ENCODE results near the gene IQCK. TPM values are rescaled to one million over a fixed set of nuclear protein-coding genes. Genes with fewer than 3 reads are reported as not detected.

IQCK gene
- total and polyA plus RNA-seq, 2 donors (not counting 1 experiment from before 2014, with no cell fraction given): 4.6 to 9.9 TPM

DNA sequence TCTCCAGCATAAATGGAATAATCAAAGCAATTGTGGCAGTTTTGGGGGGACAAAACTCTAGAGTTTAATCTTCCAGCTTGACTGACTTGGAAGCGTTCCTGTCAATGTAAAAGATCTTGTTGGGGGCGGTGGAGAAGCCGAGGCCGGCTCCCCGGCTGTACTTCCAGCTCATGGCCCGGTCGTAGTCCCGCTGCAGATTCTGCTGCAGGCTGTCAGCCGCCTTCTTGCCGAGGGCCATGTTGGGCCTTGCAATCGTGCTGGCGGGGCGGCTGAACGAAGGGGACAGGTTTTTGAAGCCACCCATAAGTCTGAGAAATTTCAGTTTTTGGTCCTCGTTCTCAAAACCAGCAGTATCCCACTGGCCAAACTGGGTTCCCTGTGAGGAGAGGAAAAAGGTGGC is 11.2 kb upstream of the IQCK start:
- Histone ChIP-seq H4K20me1 (ENCODE audit: control insufficient read depth, extremely low read depth, insufficient read depth, low read length) (no peaks in the 10 kb centered on the region), H3K27me3 (ENCODE audit: control insufficient read depth, insufficient read depth, low read length) (no peaks in the 10 kb centered on the region), H3K27ac (ENCODE audit: insufficient read depth, low read length) (no peak overlapping the region), H3K4me3 (replicated peaks in 1 of 4; ENCODE audit: control extremely low read depth in 1 of 4, insufficient read depth in 1 of 4, low read depth in 3 of 4, low read length in 4 of 4) (no peak overlapping the region), H3K9me3 (ENCODE audit: control insufficient read depth, insufficient read depth, low read depth, low read length) (no peaks in the 10 kb centered on the region), H3K79me2 (ENCODE audit: control insufficient read depth, insufficient read depth, low read length) (no peaks in the 10 kb centered on the region), H3K36me3 (ENCODE audit: control insufficient read depth, insufficient read depth, low read length) (peaks cover 19% of the 10 kb centered on the region), H3K4me1 (ENCODE audit: control insufficient read depth, extremely low read depth, insufficient read depth, low read length) (peaks cover 11% of the 10 kb centered on the region), H3K4me2 (ENCODE audit: extremely low read depth, insufficient read depth, low read length) (no peak overlapping the region), H2AFZ (ENCODE audit: low read length) (no peak overlapping the region), H3K9ac (ENCODE audit: insufficient read depth, low read length) (no peak overlapping the region)
- TF ChIP-seq EZH2 (IDR thresholded peaks at IDR 0.05; ENCODE audit: low read length, missing control alignments): no peak
- TF ChIP-seq, protein P1, sequence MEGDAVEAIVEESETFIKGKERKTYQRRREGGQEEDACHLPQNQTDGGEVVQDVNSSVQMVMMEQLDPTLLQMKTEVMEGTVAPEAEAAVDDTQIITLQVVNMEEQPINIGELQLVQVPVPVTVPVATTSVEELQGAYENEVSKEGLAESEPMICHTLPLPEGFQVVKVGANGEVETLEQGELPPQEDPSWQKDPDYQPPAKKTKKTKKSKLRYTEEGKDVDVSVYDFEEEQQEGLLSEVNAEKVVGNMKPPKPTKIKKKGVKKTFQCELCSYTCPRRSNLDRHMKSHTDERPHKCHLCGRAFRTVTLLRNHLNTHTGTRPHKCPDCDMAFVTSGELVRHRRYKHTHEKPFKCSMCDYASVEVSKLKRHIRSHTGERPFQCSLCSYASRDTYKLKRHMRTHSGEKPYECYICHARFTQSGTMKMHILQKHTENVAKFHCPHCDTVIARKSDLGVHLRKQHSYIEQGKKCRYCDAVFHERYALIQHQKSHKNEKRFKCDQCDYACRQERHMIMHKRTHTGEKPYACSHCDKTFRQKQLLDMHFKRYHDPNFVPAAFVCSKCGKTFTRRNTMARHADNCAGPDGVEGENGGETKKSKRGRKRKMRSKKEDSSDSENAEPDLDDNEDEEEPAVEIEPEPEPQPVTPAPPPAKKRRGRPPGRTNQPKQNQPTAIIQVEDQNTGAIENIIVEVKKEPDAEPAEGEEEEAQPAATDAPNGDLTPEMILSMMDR (conservative IDR thresholded peaks at IDR 0.05 in 1 of 2, IDR thresholded peaks at IDR 0.05 in 1 of 2; ENCODE audit: low read depth in 1 of 2, low read length in 2 of 2): no peak
- no peak for DNase-seq (ENCODE audit: low read depth in 2 of 2)

DNA sequence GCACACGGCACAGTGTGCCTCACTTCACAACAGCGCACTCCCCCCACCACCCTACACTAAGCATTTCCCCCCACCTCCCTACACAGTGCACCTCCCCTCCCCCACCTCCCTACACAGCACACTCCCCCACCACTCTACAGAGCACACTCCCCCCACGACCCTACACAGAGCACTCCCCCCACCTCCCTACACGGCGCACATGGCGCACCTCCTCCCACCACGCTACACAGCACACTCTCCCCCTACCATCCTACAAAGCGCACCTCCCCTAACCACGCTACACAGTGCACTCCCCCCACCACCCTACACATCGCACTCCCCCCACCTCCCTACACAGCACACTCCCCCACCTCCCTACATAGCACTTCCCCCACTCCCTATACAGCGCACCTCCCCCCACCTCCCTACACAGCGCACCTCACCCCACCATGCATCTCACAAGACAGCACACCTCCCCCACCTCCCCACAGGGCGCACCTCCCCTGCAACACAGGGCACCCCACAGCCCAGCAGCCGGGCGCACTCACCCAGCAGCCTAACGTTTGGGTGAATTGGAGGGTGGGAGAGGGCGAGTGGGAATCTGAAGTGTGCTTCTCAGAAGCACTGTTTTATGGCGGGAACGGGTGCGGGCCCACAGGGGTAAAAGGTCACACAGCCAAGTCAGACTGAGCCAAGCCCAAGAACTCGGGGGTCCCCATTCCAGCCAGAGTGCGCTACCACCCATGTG is 10.3 kb upstream of the IQCK start:
- peaks cover 11% of the 10 kb centered on the region for H3K4me1 ChIP-seq (ENCODE audit: control insufficient read depth, extremely low read depth, insufficient read depth, low read length)
- no peaks in the 10 kb centered on the region for H3K9me3 ChIP-seq (ENCODE audit: control insufficient read depth, insufficient read depth, low read depth, low read length)
- H3K27ac ChIP-seq (ENCODE audit: insufficient read depth, low read length): no peak overlapping the region
- no peak for DNase-seq (ENCODE audit: low read depth in 2 of 2)
- no peaks in the 10 kb centered on the region for H4K20me1 ChIP-seq (ENCODE audit: control insufficient read depth, extremely low read depth, insufficient read depth, low read length)
- H3K27me3 ChIP-seq (ENCODE audit: control insufficient read depth, insufficient read depth, low read length): no peaks in the 10 kb centered on the region
- no peak overlapping the region for H3K4me3 ChIP-seq (replicated peaks in 1 of 4; ENCODE audit: control extremely low read depth in 1 of 4, insufficient read depth in 1 of 4, low read depth in 3 of 4, low read length in 4 of 4)
- peaks cover 24% of the 10 kb centered on the region for H3K36me3 ChIP-seq (ENCODE audit: control insufficient read depth, insufficient read depth, low read length)
- peaks cover 6% of the 10 kb centered on the region for H3K79me2 ChIP-seq (ENCODE audit: control insufficient read depth, insufficient read depth, low read length)
- no peak overlapping the region for H2AFZ ChIP-seq (ENCODE audit: low read length)
- H3K4me2 ChIP-seq (ENCODE audit: extremely low read depth, insufficient read depth, low read length): no peak overlapping the region
- TF ChIP-seq, protein P1 (conservative IDR thresholded peaks at IDR 0.05 in 1 of 2, IDR thresholded peaks at IDR 0.05 in 1 of 2; ENCODE audit: low read depth in 1 of 2, low read length in 2 of 2): no peak
- TF ChIP-seq EZH2 (IDR thresholded peaks at IDR 0.05; ENCODE audit: low read length, missing control alignments): no peak
- H3K9ac ChIP-seq (ENCODE audit: insufficient read depth, low read length): no peak overlapping the region

DNA sequence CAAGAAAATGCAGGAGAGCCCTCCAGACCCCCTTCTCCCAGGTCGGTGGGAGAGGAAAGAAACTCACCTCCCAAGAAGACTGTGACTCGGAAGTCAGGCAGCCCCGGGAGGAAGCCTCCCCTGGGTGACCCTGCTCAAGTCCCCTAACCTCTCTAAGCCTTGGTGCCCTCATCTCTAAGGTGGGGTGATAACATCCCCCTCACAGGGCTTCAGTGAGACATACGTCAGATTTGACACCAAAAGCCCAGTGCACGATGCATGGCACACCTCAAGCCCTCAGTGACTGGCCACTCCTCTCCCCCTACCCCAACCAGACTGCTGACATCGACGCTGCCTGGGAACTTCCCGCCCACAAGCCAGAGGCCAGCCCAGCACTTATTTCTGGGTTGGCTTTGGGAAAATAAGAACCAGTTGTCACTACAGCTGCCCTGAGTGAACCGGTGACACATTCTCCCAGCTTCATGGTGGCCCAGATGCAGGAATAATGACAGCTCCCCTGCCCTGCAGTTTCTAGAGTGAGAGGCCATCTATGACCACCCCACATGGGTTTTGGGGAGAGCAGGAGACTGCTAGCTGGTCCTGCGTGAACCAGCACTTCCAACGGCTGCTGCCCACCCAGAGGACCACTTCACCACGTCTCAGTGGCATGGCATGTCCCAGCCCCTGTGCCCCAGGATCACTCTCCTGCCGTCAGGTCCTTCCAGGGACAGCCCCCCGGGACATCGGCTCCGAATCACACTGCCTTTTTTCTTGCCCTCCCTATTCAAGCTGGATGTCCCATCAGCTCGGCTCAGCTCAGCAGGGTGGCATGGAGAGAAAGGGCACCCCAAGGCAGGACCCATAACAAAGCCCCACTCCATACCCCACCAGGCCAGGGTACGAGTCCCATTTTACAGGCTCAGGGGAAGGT is 9.5 kb upstream of the IQCK start:
- Histone ChIP-seq H4K20me1 (ENCODE audit: control insufficient read depth, extremely low read depth, insufficient read depth, low read length) (no peaks in the 10 kb centered on the region), H3K36me3 (ENCODE audit: control insufficient read depth, insufficient read depth, low read length) (peaks cover 25% of the 10 kb centered on the region), H3K4me2 (ENCODE audit: extremely low read depth, insufficient read depth, low read length) (no peak overlapping the region), H3K9me3 (ENCODE audit: control insufficient read depth, insufficient read depth, low read depth, low read length) (no peaks in the 10 kb centered on the region), H3K79me2 (ENCODE audit: control insufficient read depth, insufficient read depth, low read length) (peaks cover 6% of the 10 kb centered on the region), H3K4me3 (replicated peaks in 1 of 4; ENCODE audit: control extremely low read depth in 1 of 4, insufficient read depth in 1 of 4, low read depth in 3 of 4, low read length in 4 of 4) (no peak overlapping the region), H3K9ac (ENCODE audit: insufficient read depth, low read length) (no peak overlapping the region), H3K4me1 (ENCODE audit: control insufficient read depth, extremely low read depth, insufficient read depth, low read length) (peaks cover 11% of the 10 kb centered on the region), H2AFZ (ENCODE audit: low read length) (no peak overlapping the region), H3K27ac (ENCODE audit: insufficient read depth, low read length) (no peak overlapping the region), H3K27me3 (ENCODE audit: control insufficient read depth, insufficient read depth, low read length) (no peaks in the 10 kb centered on the region)
- no peak for TF ChIP-seq EZH2 (IDR thresholded peaks at IDR 0.05; ENCODE audit: low read length, missing control alignments)
- TF ChIP-seq, protein P1 (conservative IDR thresholded peaks at IDR 0.05 in 1 of 2, IDR thresholded peaks at IDR 0.05 in 1 of 2; ENCODE audit: low read depth in 1 of 2, low read length in 2 of 2): no peak
- DNase-seq (ENCODE audit: low read depth in 2 of 2): no peak

Data from fibroblast of lung (primary cell).